KBM-7 (cell line): ENCODE measurements around the gene TFB2M.
"Not testable (repeated sequence)": the region's sequence is repeated elsewhere in the genome, so short reads cannot be mapped to it uniquely, and the experiment has no call there.

Experiments used
- DNase-seq: peaks from one replicate; pipeline ENCODE4 v3.0.0-alpha.2; 2015
- in situ Hi-C: fragments of 300-500 bp; cut with MboI; formaldehyde crosslinking; loops from 2 replicates; pipeline ENCODE4 v1.14.3; 2020; ENCODE audit warnings: low sequenced_read_pairs, low pct_unique_long_range_greater_than_20kb, mixed read lengths

The TFB2M gene

GRCh38 chr1:246587032-246587431 is 21.0 kb upstream of the TFB2M start:
- no peak for DNase-seq
- in situ Hi-C loops: no loop called here

- no peak for DNase-seq
- in situ Hi-C loops: no loop called here
Measured at GRCh38 chr1:246583448-246584185, 17.6 kb upstream of the TFB2M start.

GRCh38 chr1:246583056-246583440 is 17.0 kb upstream of the TFB2M start:
- in situ Hi-C loops: no loop called here
- no peak for DNase-seq

GRCh38 chr1:246582301-246583055 is 16.4 kb upstream of the TFB2M start:
- in situ Hi-C loops: no loop called here
- no peak for DNase-seq

- no peak for DNase-seq
Measured at GRCh38 chr1:246580497-246581370, 14.7 kb upstream of the TFB2M start.

GRCh38 chr1:246579818-246580217 is 13.8 kb upstream of the TFB2M start:
- peak; percentile 42 for DNase-seq
- in situ Hi-C loops: no loop called here

More at GRCh38 chr1:246580497-246581370, 14.7 kb upstream of the TFB2M start:
- in situ Hi-C loops: no loop called here

- peak; percentile 86 for DNase-seq
- in situ Hi-C loops: no loop called here
Measured at GRCh38 chr1:246577720-246578106, 11.7 kb upstream of the TFB2M start.

GRCh38 chr1:246577082-246577719 is 11.1 kb upstream of the TFB2M start:
- no peak for DNase-seq
- in situ Hi-C loops: no loop called here

GRCh38 chr1:246576709-246577032 is 10.6 kb upstream of the TFB2M start:
- DNase-seq: no peak
- in situ Hi-C loops: no loop called here

- in situ Hi-C loops: no loop called here
- no peak for DNase-seq
Measured at GRCh38 chr1:246573491-246573890, 7.4 kb upstream of the TFB2M start.

- peak; percentile 51 for DNase-seq
- in situ Hi-C loops: no loop called here
Measured at GRCh38 chr1:246572785-246573184, 6.7 kb upstream of the TFB2M start.

GRCh38 chr1:246571953-246572352 is 5.9 kb upstream of the TFB2M start:
- in situ Hi-C loops: no loop called here
- DNase-seq: no peak

- DNase-seq: peak; percentile 83
- in situ Hi-C loops: not testable (repeated sequence)
Measured at GRCh38 chr1:246571309-246571708, 5.2 kb upstream of the TFB2M start.

- in situ Hi-C loops: no loop called here
- peak; percentile 54 for DNase-seq
Measured at GRCh38 chr1:246569248-246570238, 3.5 kb upstream of the TFB2M start.

GRCh38 chr1:246567646-246568235 is 1.7 kb upstream of the TFB2M start:
- no peak for DNase-seq
- in situ Hi-C loops: no loop called here

GRCh38 chr1:246566813-246567645 is 968 bp upstream of the TFB2M start:
- in situ Hi-C loops: no loop called here
- DNase-seq: peak; percentile 47

GRCh38 chr1:246565751-246566127 is 322 bp downstream of the TFB2M start:
- in situ Hi-C loops: no loop called here
- no peak for DNase-seq
